ENCODE data around the gene DQX1. TPM values are rescaled to one million over a fixed set of nuclear protein-coding genes. Genes with fewer than 3 reads are reported as not detected.
A peak's percentile ranks its signal among the peaks of the same experiment; 100 is the strongest.
"Not testable (repeated sequence)": the region's sequence is repeated elsewhere in the genome, so short reads cannot be mapped to it uniquely, and the experiment has no call there.

DQX1 gene
- total and polyA plus RNA-seq, 7 donors, result 0.19 to 0.27 (median 0.27) TPM; not detected in 4

GRCh38 chr2:74474481-74474880 is 51.5 kb downstream of the DQX1 start:
- no peaks in the 10 kb centered on the region for H3K9me3 ChIP-seq
- intact Hi-C loops (cut with DNase I), result no loop called here
- DNase-seq (no peak), ATAC-seq (no peak)
- WGBS, 3 donors, result 84 to 94% (median 91%) methylated on average over 6 of the region's 6 CpGs
- no peak overlapping the region for H3K27ac ChIP-seq
- H3K4me1 ChIP-seq, result peaks cover 18% of the 10 kb centered on the region
- no peak for TF ChIP-seq CTCF (IDR thresholded peaks at IDR 0.05)
- peaks cover 2 to 49% of the 10 kb centered on the region in 2 donors for H3K36me3 ChIP-seq (ENCODE audit: insufficient read depth in 1 of 2, low read depth in 1 of 2)
- H3K27me3 ChIP-seq (ENCODE audit: insufficient read depth in 3 of 3, low read length in 2 of 3), result no peaks in the 10 kb centered on the region
- H3K4me3 ChIP-seq, result no peak overlapping the region

GRCh38 chr2:74472945-74473258 is 53.1 kb downstream of the DQX1 start:
- Histone ChIP-seq H3K27ac (peak overlapping the region; percentile 94), H3K9me3 (no peaks in the 10 kb centered on the region), H3K4me3 (peak overlapping the region; percentile 99), H3K4me1 (peaks cover 18% of the 10 kb centered on the region), H3K36me3 (ENCODE audit: insufficient read depth in 1 of 2, low read depth in 1 of 2) (peaks cover 2 to 36% of the 10 kb centered on the region in 2 donors), H3K27me3 (ENCODE audit: insufficient read depth in 3 of 3, low read length in 2 of 3) (no peaks in the 10 kb centered on the region)
- 5 to 11% (median 10%) methylated on average over 7 of the region's 7 CpGs for WGBS, 3 donors
- DNase-seq (no peak), ATAC-seq (peak; percentile 6 to 16 (median 14))
- TF ChIP-seq CTCF (IDR thresholded peaks at IDR 0.05), result no peak
- intact Hi-C loops (cut with DNase I), result no loop called here

DNA sequence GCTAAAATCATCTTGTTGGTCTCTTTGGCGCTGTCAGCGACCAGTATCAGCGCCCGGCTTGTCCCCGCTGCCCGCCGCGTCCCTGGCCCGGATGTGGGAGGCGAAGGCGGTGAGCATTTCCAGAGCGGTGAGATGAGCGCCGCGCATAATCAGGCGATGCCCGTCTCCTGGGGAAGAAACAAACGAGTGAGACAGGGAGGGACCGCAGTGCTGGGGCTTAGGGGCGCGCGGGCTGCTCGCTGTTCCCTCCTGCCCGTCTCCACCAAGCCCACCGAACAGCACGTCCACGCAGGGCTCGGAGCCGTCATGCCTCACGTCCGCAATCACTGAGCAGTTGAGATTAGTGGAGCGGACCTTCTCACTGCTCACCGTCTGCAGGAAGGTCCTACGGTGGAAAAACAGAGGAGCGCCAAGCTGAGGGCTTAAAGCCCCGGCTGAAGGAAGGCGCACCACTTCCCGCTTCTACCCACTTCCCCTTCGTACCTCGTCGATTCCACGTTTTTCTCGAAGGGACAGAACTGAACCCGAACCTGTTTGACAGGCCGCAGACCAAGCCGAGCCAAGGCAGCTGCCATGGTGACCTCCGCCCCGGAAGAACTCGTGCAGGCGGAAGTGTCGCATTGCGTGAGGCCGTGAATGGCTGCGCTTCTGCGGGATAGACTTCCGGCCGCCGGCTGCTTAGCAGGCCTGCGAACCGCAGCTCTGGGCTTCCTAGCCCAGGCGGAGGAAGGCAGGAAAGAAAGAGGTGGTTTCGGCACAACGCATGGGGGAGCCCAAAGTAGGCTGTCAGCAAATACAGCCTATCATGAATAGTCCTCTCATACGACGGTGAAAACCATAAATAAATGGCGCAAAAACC is 53.7 kb downstream of the DQX1 start, which contains the start of gene MRPL53:
Gene MRPL53, minus strand, starts transcription at position 595 of the 859 bp plus-strand sequence. Its CDS starts 20 bp downstream, at position 575.
- H3K9me3 ChIP-seq, result no peaks in the 10 kb centered on the region
- H3K4me3 ChIP-seq, result peak within 1 kb of the TSS; percentile 99
- H3K36me3 ChIP-seq (ENCODE audit: insufficient read depth in 1 of 2, low read depth in 1 of 2), result peaks cover 2 to 31% of the 10 kb centered on the region in 2 donors
- H3K27me3 ChIP-seq (ENCODE audit: insufficient read depth in 3 of 3, low read length in 2 of 3), result no peaks in the 10 kb centered on the region
- peak; percentile 95 to 98 for DNase-seq
- H3K27ac ChIP-seq, result peak within 1 kb of the TSS; percentile 94
- no peak for TF ChIP-seq CTCF (IDR thresholded peaks at IDR 0.05)
- peaks cover 18% of the 10 kb centered on the region for H3K4me1 ChIP-seq
- intact Hi-C loops (cut with DNase I), result no loop called here
- ATAC-seq, result peak; percentile 93 to 97 (median 94)
- WGBS, 3 donors, result 0 to 1% (median 1%) methylated on average over 66 of the region's 66 CpGs

- Histone ChIP-seq H3K27me3 (ENCODE audit: insufficient read depth in 3 of 3, low read length in 2 of 3) (no peaks in the 10 kb centered on the region), H3K4me1 (peaks cover 18% of the 10 kb centered on the region), H3K9me3 (no peaks in the 10 kb centered on the region), H3K27ac (peak overlapping the region; percentile 94), H3K36me3 (ENCODE audit: insufficient read depth in 1 of 2, low read depth in 1 of 2) (peaks cover 2 to 31% of the 10 kb centered on the region in 2 donors), H3K4me3 (peak overlapping the region; percentile 99)
- ATAC-seq, result no peak
- no peak for TF ChIP-seq CTCF (IDR thresholded peaks at IDR 0.05)
- intact Hi-C loops (cut with DNase I), result no loop called here
- no peak for DNase-seq
- WGBS, 3 donors, result 54 to 63% (median 61%) methylated on average over 16 of the region's 16 CpGs
These were observed 54.5 kb downstream of the DQX1 start for GRCh38 chr2:74471332-74472065.

- H3K4me3 ChIP-seq, result peak overlapping the region; percentile 99
- not testable (repeated sequence) for H3K27ac ChIP-seq
These were observed 55.3 kb downstream of the DQX1 start for GRCh38 chr2:74470742-74471141.

More at GRCh38 chr2:74470742-74471141, 55.3 kb downstream of the DQX1 start:
- WGBS, 3 donors, result 89 to 94% (median 91%) methylated on average over 12 of the region's 12 CpGs
- intact Hi-C loops (cut with DNase I); H3K27me3 ChIP-seq (ENCODE audit: insufficient read depth in 3 of 3, low read length in 2 of 3); ATAC-seq; H3K9me3 ChIP-seq; DNase-seq: not testable (repeated sequence)
- Histone ChIP-seq H3K4me1 (peaks cover 22% of the 10 kb centered on the region), H3K36me3 (ENCODE audit: insufficient read depth in 1 of 2, low read depth in 1 of 2) (peaks cover 0 to 30% of the 10 kb centered on the region in 2 donors)

All from psoas muscle (tissue), 8 donors.